Superior temporal gyrus (tissue), 1 donor: ENCODE data around the gene NCKAP5.

Experiments
- DNase-seq: peaks from one replicate; pipeline ENCODE4 v3.0.0-alpha.2; 2016; ENCODE audit errors: extremely low spot score

The NCKAP5 gene

GRCh38 chr2:132949108-132949507, 619.2 kb downstream of the NCKAP5 start:
- DNase-seq: no peak

GRCh38 chr2:132948211-132948610, 620.1 kb downstream of the NCKAP5 start:
- no peak for DNase-seq

- no peak for DNase-seq
Measured at GRCh38 chr2:132943829-132944228, 624.4 kb downstream of the NCKAP5 start.

GRCh38 chr2:132941296-132942020, 626.8 kb downstream of the NCKAP5 start:
- no peak for DNase-seq

GRCh38 chr2:132937629-132938028, 630.6 kb downstream of the NCKAP5 start:
- no peak for DNase-seq

- DNase-seq: no peak
Measured at GRCh38 chr2:132936791-132937190, 631.5 kb downstream of the NCKAP5 start.

- DNase-seq: no peak
Measured at GRCh38 chr2:132936261-132936660, 632.0 kb downstream of the NCKAP5 start.

- no peak for DNase-seq
Measured at GRCh38 chr2:132929786-132930185, 638.5 kb downstream of the NCKAP5 start.

- DNase-seq: no peak
Measured at GRCh38 chr2:132923787-132924186, 644.5 kb downstream of the NCKAP5 start.

GRCh38 chr2:132915812-132916549, 652.3 kb downstream of the NCKAP5 start:
- DNase-seq: no peak

- DNase-seq: no peak
Measured at GRCh38 chr2:132911726-132912724, 656.2 kb downstream of the NCKAP5 start.

GRCh38 chr2:132910432-132910831, 657.8 kb downstream of the NCKAP5 start:
- DNase-seq: no peak

GRCh38 chr2:132909427-132909826, 658.8 kb downstream of the NCKAP5 start:
- DNase-seq: no peak

GRCh38 chr2:132904142-132904842, 664.0 kb downstream of the NCKAP5 start:
- no peak for DNase-seq

- DNase-seq: no peak
Measured at GRCh38 chr2:132902626-132903025, 665.6 kb downstream of the NCKAP5 start.

- DNase-seq: no peak
Measured at GRCh38 chr2:132901661-132902060, 666.6 kb downstream of the NCKAP5 start.

- DNase-seq: no peak
Measured at GRCh38 chr2:132897111-132897510, 671.2 kb downstream of the NCKAP5 start.

- DNase-seq: no peak
Measured at GRCh38 chr2:132896073-132896472, 672.2 kb downstream of the NCKAP5 start.

GRCh38 chr2:132891498-132891897, 676.8 kb downstream of the NCKAP5 start:
- no peak for DNase-seq

- DNase-seq: no peak
Measured at GRCh38 chr2:132886574-132886973, 681.7 kb downstream of the NCKAP5 start.

GRCh38 chr2:132884705-132885104, 683.6 kb downstream of the NCKAP5 start:
- no peak for DNase-seq
